BE2C (cell line): ENCODE measurements around the gene TMPRSS2.

Experiments
- DNase-seq: peaks from one replicate; pipeline ENCODE4 v3.0.0-alpha.2; 2020
- H3K27me3 ChIP-seq: fragments of 250-450 bp; sonication (Bioruptor Pico); 2 replicates; pipeline ENCODE4 v1.5.1; 2020; ENCODE audit warnings: mild to moderate bottlenecking
- H3K36me3 ChIP-seq: fragments of 250-450 bp; sonication (Bioruptor Pico); 2 replicates; pipeline ENCODE4 v1.5.1; 2020; ENCODE audit warnings: mild to moderate bottlenecking
- H3K4me1 ChIP-seq: fragments of 250-450 bp; sonication (Bioruptor Pico); 2 replicates; pipeline ENCODE4 v1.5.1; 2020
- H3K4me3 ChIP-seq: 2 replicates; pipeline ENCODE4 v1.5.1; 2011; ENCODE audit warnings: low read depth, low read length
- H3K9me3 ChIP-seq: fragments of 250-450 bp; sonication (Bioruptor Pico); 2 replicates; pipeline ENCODE4 v1.5.1; 2020
- TF ChIP-seq, protein P1 (sequence below): IDR thresholded peaks from 2 replicates; pipeline ENCODE4 v1.5.1; 2012; ENCODE audit warnings: mild to moderate bottlenecking, low read depth, low read length

TMPRSS2 gene

DNA sequence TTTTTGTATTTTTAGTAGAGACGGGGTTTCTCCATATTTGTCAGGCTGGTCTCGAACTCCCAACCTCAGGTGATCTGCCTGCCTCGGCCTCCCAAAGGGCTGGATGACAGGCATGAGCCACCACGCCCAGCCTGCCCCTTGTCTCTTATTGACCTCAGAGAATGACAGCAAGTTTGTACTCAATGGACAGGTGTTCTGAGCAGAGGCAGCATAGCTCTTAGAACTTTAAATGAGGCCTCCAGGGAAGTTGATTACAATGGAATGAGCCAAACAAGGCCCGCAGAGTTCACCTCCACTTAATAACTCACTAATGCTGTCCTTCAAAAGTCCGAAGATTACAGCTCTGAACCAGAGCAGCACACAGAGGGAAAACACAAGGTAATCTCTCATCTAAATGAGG, 10.9 kb downstream of the TMPRSS2 start:
- H3K4me1 ChIP-seq, result no peaks in the 10 kb centered on the region
- H3K36me3 ChIP-seq, result no peaks in the 10 kb centered on the region
- TF ChIP-seq, protein P1, sequence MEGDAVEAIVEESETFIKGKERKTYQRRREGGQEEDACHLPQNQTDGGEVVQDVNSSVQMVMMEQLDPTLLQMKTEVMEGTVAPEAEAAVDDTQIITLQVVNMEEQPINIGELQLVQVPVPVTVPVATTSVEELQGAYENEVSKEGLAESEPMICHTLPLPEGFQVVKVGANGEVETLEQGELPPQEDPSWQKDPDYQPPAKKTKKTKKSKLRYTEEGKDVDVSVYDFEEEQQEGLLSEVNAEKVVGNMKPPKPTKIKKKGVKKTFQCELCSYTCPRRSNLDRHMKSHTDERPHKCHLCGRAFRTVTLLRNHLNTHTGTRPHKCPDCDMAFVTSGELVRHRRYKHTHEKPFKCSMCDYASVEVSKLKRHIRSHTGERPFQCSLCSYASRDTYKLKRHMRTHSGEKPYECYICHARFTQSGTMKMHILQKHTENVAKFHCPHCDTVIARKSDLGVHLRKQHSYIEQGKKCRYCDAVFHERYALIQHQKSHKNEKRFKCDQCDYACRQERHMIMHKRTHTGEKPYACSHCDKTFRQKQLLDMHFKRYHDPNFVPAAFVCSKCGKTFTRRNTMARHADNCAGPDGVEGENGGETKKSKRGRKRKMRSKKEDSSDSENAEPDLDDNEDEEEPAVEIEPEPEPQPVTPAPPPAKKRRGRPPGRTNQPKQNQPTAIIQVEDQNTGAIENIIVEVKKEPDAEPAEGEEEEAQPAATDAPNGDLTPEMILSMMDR, result no peak
- H3K4me3 ChIP-seq, result no peak overlapping the region
- H3K27me3 ChIP-seq, result no peaks in the 10 kb centered on the region
- no peaks in the 10 kb centered on the region for H3K9me3 ChIP-seq
- DNase-seq, result no peak

DNA sequence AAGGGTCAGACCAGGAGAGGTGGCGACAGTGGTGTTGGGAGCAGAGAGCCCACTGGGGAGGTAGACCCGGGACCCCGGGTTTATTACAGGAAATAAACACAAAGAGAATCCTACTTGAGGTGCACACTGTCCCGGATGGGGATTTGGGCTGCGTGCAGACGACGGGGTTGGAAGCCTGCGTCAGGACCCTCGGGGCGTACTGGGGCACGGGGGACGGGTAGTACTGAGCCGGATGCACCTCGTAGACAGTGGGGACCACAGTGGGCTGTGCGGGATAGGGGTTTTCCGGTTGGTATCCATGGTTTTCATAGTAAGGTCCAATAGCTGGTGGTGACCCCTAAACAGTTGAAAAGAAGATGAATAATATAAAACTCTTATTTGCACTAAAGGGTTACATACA, 13.7 kb downstream of the TMPRSS2 start:
- TF ChIP-seq, protein P1, result no peak

DNA sequence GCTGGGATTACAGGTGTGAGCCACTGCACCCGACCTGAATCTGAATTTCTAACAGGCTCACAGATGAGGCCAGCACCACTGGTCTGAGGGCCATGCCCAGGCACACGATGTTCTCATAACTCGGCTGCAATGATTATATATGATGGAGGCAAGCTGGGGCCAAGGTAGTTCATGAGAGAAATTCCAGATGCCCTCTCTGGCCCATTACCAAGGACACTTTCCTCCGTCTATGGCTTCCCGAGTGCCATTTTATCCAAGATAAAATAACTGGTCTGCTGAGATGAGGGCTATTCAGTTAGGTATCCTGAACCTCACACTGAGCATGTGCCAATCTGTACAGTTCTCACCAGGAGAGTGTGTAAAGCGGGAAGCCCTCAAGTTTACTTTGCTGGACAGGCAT, 16.5 kb downstream of the TMPRSS2 start:
- H3K4me3 ChIP-seq, result no peak overlapping the region
- no peaks in the 10 kb centered on the region; the same call in 1 of the 2 replicates for H3K9me3 ChIP-seq
- no peaks in the 10 kb centered on the region for H3K27me3 ChIP-seq
- no peak for DNase-seq
- H3K4me1 ChIP-seq, result no peaks in the 10 kb centered on the region
- TF ChIP-seq, protein P1, result no peak
- no peaks in the 10 kb centered on the region for H3K36me3 ChIP-seq

More for the DNA sequence above, 13.7 kb downstream of the TMPRSS2 start:
- no peak for DNase-seq
- H3K4me1 ChIP-seq, result no peaks in the 10 kb centered on the region
- no peaks in the 10 kb centered on the region for H3K36me3 ChIP-seq
- H3K27me3 ChIP-seq, result no peaks in the 10 kb centered on the region
- H3K4me3 ChIP-seq, result no peak overlapping the region
- no peaks in the 10 kb centered on the region for H3K9me3 ChIP-seq

DNA sequence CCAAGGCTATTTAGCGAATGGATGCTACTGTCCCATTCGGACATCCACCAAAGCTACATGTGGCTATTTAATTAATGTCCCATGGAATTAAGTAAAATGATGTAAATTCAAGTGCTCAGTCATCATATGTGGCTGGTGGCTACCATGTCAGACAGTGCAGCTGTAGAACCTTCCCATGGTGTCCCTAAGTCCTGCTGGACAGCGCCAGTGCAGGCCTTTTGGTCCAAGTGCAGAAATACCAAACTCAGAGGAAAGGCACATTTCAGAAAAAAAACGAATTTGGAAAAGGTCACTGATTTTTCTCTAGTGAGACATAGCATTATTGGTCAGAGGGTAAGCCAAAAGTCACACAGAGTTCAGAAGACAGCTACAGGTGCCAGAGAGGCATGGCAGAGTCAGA, 17.6 kb downstream of the TMPRSS2 start:
- DNase-seq, result no peak
- no peaks in the 10 kb centered on the region for H3K4me1 ChIP-seq
- H3K36me3 ChIP-seq, result no peaks in the 10 kb centered on the region
- TF ChIP-seq, protein P1, result no peak
- H3K27me3 ChIP-seq, result no peaks in the 10 kb centered on the region
- no peak overlapping the region for H3K4me3 ChIP-seq
- H3K9me3 ChIP-seq, result no peaks in the 10 kb centered on the region; the same call in 1 of the 2 replicates

DNA sequence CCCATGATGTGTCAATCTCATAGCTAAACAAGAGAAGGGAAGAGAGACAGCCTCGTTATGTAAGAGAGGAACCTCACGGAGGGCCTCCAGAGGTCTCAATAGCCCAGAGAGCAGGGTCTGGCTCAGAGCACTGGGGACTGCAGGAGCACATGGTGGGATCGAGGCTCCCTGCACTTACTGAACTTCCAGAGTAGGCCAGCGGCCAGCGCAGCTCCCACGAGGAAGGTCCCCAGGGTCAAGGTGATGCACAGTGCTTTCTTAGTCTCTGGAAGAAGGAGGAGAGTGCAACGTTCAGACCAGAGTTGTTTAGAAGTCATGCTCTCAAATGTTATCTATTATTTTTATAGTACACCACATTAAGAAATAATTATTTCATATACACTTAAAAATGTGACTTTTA, 18.6 kb downstream of the TMPRSS2 start:
- Histone ChIP-seq H3K4me1 (no peaks in the 10 kb centered on the region), H3K9me3 (no peaks in the 10 kb centered on the region; the same call in 1 of the 2 replicates), H3K36me3 (no peaks in the 10 kb centered on the region), H3K27me3 (no peaks in the 10 kb centered on the region), H3K4me3 (no peak overlapping the region)
- DNase-seq, result no peak
- TF ChIP-seq, protein P1, result no peak

DNA sequence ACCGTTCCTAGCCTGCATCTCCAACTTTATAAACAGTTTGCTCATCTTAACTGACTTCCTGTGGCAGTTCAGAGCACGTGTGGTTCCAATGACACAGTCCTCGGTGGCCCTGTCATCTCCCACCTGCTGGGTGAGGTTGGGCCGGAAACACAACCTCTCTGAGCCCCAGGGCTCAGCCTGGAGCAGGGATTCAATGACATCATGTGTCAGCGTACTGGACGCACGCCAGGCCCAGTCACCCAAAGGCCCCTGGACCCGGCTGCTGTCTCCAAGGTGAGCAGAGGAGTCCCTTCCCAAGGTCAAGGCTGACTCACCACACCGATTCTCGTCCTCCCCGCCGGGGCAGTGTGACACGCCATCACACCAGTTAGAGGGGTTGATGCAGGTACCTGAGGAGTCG, 19.9 kb downstream of the TMPRSS2 start:
- Histone ChIP-seq H3K4me3 (no peak overlapping the region), H3K27me3 (no peaks in the 10 kb centered on the region), H3K9me3 (no peaks in the 10 kb centered on the region; the same call in 1 of the 2 replicates), H3K36me3 (no peaks in the 10 kb centered on the region), H3K4me1 (no peaks in the 10 kb centered on the region)
- TF ChIP-seq, protein P1, result no peak
- no peak for DNase-seq
